Tibial nerve (tissue), 4 donors: ENCODE measurements around the gene FBXL17. TPM values are rescaled to one million over a fixed set of nuclear protein-coding genes. Genes with fewer than 3 reads are reported as not detected.

Experiments used
- DNase-seq, 2 donors: peaks; one replicate each; pipeline ENCODE4 v3.0.0-alpha.2; 2019; ENCODE audit warnings: low spot score in 2 of 2
- H3K27ac ChIP-seq, 4 donors: fragments of 200-600 bp; sonication (generic) in 3 of 4; one replicate each; pipeline ENCODE4 v1.5.1; 2017 to 2019; ENCODE audit warnings: mild to moderate bottlenecking in 1 of 4
- H3K27me3 ChIP-seq, 2 donors: fragments of 200-600 bp; sonication (generic) in 1 of 2; one replicate each; pipeline versions ENCODE4 v1.5.1 to v1.6.0; 2017 to 2019
- H3K36me3 ChIP-seq, 3 donors: fragments of 200-600 bp; sonication (generic); one replicate each; pipeline ENCODE4 v1.5.1; 2018 to 2019
- H3K4me1 ChIP-seq, 4 donors: fragments of 200-600 bp; sonication (generic) in 3 of 4; one replicate each; pipeline ENCODE4 v1.5.1; 2017 to 2019
- H3K4me3 ChIP-seq, 4 donors: fragments of 200-600 bp; sonication (generic) in 3 of 4; one replicate each; pipeline ENCODE4 v1.5.1; 2017 to 2019; ENCODE audit warnings: mild to moderate bottlenecking in 1 of 4, moderate library complexity in 1 of 4
- H3K9me3 ChIP-seq, 4 donors: fragments of 200-600 bp; sonication (generic) in 3 of 4; one replicate each; pipeline ENCODE4 v1.5.1; 2017 to 2019
- EP300 ChIP-seq, 2 donors: sonication (generic); formaldehyde crosslinking; IDR thresholded peaks; one replicate each; pipeline ENCODE4 v1.6.1; 2017; ENCODE audit warnings: antibody characterized with exemption in 2 of 2, mild to moderate bottlenecking in 1 of 2
- POLR2A ChIP-seq, 2 donors: fragments of 450-650 bp; IDR thresholded peaks; one replicate each; pipeline ENCODE4 v1.6.1; 2017; ENCODE audit warnings: antibody characterized with exemption in 2 of 2, mild to moderate bottlenecking in 2 of 2, moderate library complexity in 2 of 2
- WGBS, 2 donors: methylation state at CpG; one replicate each; pipeline ENCODE4 v1.1.5; 2018; 5-methylcytosine and 5-hydroxymethylcytosine counted together
- total RNA-seq, 4 donors: library from RNA; depleted of rRNA; stranded (reverse); fragments of >200 nt; gene quantifications; one replicate each; pipeline ENCODE4 v1.1.0, GENCODE V29; 2016
- TF ChIP-seq, protein P1 (sequence below), 5 experiments: fragments of 200-600 bp in 3 of 5; fragments of 450-650 bp in 2 of 5; sonication (generic) in 3 of 5; IDR thresholded peaks; one replicate each; pipeline ENCODE4 v1.5.1; 2016 to 2019; ENCODE audit warnings: antibody characterized with exemption in 5 of 5, mild to moderate bottlenecking in 3 of 5, moderate library complexity in 2 of 5

The FBXL17 gene
- total RNA-seq, 4 donors from 2014 or later: 16.5 to 19.0 (median 17.6) TPM

DNA sequence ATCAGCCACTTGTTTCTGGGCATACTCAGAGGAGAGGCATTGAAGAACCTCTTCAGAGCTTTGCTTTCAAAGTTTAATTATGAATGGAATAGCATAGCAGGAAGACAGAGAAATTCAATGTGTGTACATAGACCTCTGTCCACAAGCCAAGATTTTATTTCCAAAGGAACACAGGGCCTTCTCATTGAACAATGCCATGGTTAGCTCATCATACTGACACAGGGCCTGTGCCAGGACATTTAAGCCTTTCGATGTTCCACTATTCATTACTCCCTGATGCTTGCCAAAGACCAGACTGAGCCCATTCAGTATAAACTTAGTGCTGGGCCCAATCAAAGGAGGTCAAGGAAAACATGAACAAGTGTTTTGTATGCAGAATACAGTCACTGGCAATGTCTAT lies 280.8 kb downstream of the FBXL17 start:
- 0 to 11% methylated on average over 1 of the region's 1 CpG for WGBS, 2 donors
- Histone ChIP-seq H3K36me3 (peaks cover 0 to 7% (median 0%) of the 10 kb centered on the region in 3 donors), H3K4me1 (peaks cover 0 to 29% (median 9%) of the 10 kb centered on the region in 4 donors), H3K9me3 (no peaks in the 10 kb centered on the region), H3K4me3 (no peak overlapping the region), H3K27me3 (no peaks in the 10 kb centered on the region), H3K27ac (peak overlapping the region in 1 of 4 donors; percentile 8)
- no peak for DNase-seq
- TF ChIP-seq EP300 (IDR thresholded peaks at IDR 0.05) (peak in 1 of 2 donors; percentile 70), POLR2A (IDR thresholded peaks at IDR 0.05) (no peak)

DNA sequence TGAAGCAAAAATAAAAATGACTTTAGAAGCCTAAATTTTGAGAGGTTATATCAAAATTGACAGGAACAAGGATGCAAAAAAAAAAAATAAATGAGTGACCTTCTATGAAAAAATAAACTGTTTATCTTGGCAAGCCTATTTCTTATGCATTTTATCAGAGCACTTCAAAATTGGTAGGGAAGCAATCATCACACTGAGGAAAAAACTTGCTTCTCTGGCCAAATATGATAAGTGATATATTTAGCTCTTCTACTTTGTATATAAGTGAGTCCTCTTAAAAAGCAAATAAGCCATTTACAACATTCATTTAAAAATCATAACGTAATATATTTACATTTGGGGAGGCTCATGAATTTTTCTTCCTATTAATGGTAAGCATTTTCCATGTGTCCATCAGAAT lies 287.1 kb downstream of the FBXL17 start:
- TF ChIP-seq, protein P1, sequence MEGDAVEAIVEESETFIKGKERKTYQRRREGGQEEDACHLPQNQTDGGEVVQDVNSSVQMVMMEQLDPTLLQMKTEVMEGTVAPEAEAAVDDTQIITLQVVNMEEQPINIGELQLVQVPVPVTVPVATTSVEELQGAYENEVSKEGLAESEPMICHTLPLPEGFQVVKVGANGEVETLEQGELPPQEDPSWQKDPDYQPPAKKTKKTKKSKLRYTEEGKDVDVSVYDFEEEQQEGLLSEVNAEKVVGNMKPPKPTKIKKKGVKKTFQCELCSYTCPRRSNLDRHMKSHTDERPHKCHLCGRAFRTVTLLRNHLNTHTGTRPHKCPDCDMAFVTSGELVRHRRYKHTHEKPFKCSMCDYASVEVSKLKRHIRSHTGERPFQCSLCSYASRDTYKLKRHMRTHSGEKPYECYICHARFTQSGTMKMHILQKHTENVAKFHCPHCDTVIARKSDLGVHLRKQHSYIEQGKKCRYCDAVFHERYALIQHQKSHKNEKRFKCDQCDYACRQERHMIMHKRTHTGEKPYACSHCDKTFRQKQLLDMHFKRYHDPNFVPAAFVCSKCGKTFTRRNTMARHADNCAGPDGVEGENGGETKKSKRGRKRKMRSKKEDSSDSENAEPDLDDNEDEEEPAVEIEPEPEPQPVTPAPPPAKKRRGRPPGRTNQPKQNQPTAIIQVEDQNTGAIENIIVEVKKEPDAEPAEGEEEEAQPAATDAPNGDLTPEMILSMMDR (IDR thresholded peaks at IDR 0.05): no peak
- TF ChIP-seq POLR2A (IDR thresholded peaks at IDR 0.05) (no peak), EP300 (IDR thresholded peaks at IDR 0.05) (no peak)
- 66 to 78% methylated on average over 1 of the region's 1 CpG for WGBS, 2 donors
- Histone ChIP-seq H3K4me1 (peaks cover 0 to 7% (median 0%) of the 10 kb centered on the region in 4 donors), H3K36me3 (no peaks in the 10 kb centered on the region), H3K27me3 (no peaks in the 10 kb centered on the region), H3K4me3 (no peak overlapping the region), H3K9me3 (no peaks in the 10 kb centered on the region), H3K27ac (no peak overlapping the region)
- DNase-seq: no peak

DNA sequence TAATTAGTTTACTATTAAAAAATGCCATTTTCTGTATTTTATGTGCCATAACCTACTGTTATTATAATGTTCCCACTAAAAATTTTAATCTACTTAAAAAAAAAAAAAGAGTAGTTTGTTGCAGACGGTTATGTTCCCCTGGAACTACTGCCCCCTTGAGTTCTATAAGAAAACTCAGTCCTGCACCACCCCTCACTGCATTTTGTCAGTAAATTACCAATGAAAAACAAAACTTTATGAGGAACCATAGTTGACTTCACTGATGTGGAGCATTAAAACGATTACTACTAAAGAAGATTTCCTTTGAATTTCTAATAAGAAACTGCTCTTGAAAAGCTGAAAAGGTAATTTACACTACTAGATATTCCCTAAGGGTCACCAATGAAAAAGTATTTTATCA lies 288.7 kb downstream of the FBXL17 start:
- WGBS, 2 donors: 34 to 35% methylated on average over 2 of the region's 2 CpGs
- no peaks in the 10 kb centered on the region for H3K9me3 ChIP-seq
- H3K27me3 ChIP-seq: no peaks in the 10 kb centered on the region
- peaks cover 0 to 7% (median 0%) of the 10 kb centered on the region in 4 donors for H3K4me1 ChIP-seq
- TF ChIP-seq, protein P1 (IDR thresholded peaks at IDR 0.05): peak in 1 of 5 experiments; percentile 11
- TF ChIP-seq EP300 (IDR thresholded peaks at IDR 0.05): no peak
- H3K4me3 ChIP-seq: no peak overlapping the region
- H3K36me3 ChIP-seq: no peaks in the 10 kb centered on the region
- no peak for DNase-seq
- H3K27ac ChIP-seq: no peak overlapping the region

GRCh38 chr5:108090946-108091345 lies 291.0 kb downstream of the FBXL17 start:
- H3K36me3 ChIP-seq: no peaks in the 10 kb centered on the region
- H3K4me3 ChIP-seq: no peak overlapping the region
- no peaks in the 10 kb centered on the region for H3K27me3 ChIP-seq
- H3K9me3 ChIP-seq: no peaks in the 10 kb centered on the region
- peaks cover 0 to 7% (median 0%) of the 10 kb centered on the region in 4 donors for H3K4me1 ChIP-seq
- TF ChIP-seq EP300 (IDR thresholded peaks at IDR 0.05) (no peak), POLR2A (IDR thresholded peaks at IDR 0.05) (no peak)
- TF ChIP-seq, protein P1 (IDR thresholded peaks at IDR 0.05): no peak
- DNase-seq: no peak
- no peak overlapping the region for H3K27ac ChIP-seq
- 64 to 66% methylated on average over 4 of the region's 4 CpGs for WGBS, 2 donors

GRCh38 chr5:108084105-108084504 lies 297.8 kb downstream of the FBXL17 start:
- Histone ChIP-seq H3K27me3 (no peaks in the 10 kb centered on the region), H3K27ac (no peak overlapping the region), H3K9me3 (no peaks in the 10 kb centered on the region), H3K4me3 (no peak overlapping the region), H3K4me1 (peaks cover 0 to 3% (median 0%) of the 10 kb centered on the region in 4 donors), H3K36me3 (no peaks in the 10 kb centered on the region)
- DNase-seq: no peak
- WGBS, 2 donors: 53% methylated on average over 7 of the region's 7 CpGs
- TF ChIP-seq POLR2A (IDR thresholded peaks at IDR 0.05): no peak

GRCh38 chr5:108083232-108083631 lies 298.7 kb downstream of the FBXL17 start:
- Histone ChIP-seq H3K36me3 (no peaks in the 10 kb centered on the region), H3K4me1 (peaks cover 0 to 3% (median 0%) of the 10 kb centered on the region in 4 donors), H3K27ac (no peak overlapping the region), H3K27me3 (no peaks in the 10 kb centered on the region), H3K9me3 (no peaks in the 10 kb centered on the region), H3K4me3 (no peak overlapping the region)
- no peak for DNase-seq
- 84 to 89% methylated on average over 2 of the region's 2 CpGs for WGBS, 2 donors
- no peak for TF ChIP-seq POLR2A (IDR thresholded peaks at IDR 0.05)
- no peak for TF ChIP-seq EP300 (IDR thresholded peaks at IDR 0.05)
- TF ChIP-seq, protein P1 (IDR thresholded peaks at IDR 0.05): no peak
